ENCODE data around the gene RAPSN.

GRCh38 chr11:47477753-47478152, 28.8 kb upstream of the RAPSN start:
- TF ChIP-seq POLR2A (IDR thresholded peaks at IDR 0.05) (no peak), CTCF (IDR thresholded peaks at IDR 0.05) (no peak)

Measured in body of pancreas (tissue), 4 donors.